ENCODE results near the gene C6orf132.

C6orf132 gene

DNA sequence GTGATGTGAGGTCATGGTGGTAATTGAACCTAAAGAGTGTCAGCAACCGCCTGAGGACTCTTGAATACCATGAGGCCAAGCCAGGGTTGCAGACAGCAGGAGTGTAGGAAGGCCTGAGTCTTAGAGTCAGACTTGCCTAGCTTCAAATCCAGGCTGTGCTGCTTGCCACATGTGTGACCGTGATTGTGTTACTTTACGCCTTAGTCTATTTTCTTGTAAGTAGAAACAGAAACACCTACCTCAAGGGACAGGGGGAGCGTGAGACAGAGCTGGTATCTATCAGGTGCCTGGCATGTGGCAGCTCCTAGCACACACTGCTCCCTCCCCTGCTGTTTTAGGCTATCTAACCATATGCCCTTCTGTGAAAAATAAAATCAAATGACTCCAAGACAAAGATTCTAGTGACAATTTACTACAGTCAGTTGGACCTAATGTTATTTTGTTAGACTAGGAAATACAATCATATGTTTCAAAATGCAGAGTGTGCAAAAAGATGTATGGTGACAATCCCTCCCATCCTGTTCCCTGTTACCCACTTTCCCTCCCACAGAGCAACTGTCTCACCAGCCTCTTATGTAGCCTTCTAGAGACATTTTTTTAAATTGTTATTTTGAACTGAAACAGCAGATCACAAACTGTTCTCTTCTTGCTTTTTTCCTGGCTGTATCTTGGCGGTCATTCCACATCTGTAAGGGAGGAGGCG is 70.4 kb downstream of the C6orf132 start:
- no peak for DNase-seq

DNA sequence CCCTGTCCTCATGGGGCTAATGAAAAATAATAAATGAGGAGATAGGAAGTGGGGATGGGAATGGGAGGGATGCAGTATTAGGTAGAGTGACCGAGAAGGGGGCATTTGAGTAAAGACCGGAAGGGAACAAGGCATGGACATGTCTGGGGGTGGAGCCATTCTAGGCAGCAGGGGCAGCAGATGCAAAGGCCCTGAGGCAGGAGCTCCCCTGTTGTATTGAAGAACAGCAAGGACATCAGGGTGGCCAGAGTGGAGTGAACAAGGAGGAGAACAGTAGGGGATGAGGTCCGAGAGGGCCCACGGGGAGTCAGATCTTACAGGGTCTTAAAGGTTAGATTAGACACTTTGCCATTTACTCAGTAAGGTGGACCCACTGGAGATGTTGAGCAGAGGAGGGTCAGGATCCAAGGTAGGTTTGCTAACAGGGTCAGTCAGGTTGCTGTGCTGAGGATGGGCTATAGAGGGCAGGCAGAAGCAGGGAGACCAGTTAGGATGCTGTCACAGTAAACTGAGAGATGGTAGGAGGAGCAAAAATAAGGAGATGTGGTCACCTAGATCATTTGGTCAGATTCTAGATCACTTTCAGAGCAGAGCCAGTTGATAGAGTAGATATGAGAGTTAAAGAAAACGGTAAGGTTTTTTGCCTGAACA is 73.4 kb downstream of the C6orf132 start:
- no peak for DNase-seq

DNA sequence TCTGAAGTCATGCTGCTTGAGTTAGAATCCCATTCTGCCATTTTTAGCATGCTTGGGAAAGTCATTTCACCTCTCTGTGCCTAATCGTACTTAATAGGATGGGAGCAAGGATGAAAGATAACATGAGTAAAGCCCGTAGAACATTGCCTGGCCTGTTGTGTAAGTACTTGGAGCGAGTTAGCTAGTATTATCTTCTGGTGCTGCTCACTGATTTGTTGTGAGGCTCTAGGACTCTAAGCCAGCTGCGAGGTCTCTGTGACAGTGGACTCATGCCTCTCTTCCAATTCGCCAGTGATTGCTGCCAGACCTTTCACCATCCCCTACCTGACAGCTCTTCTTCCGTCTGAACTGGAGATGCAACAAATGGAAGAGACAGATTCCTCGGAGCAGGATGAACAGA is 74.2 kb downstream of the C6orf132 start:
- DNase-seq: no peak

DNA sequence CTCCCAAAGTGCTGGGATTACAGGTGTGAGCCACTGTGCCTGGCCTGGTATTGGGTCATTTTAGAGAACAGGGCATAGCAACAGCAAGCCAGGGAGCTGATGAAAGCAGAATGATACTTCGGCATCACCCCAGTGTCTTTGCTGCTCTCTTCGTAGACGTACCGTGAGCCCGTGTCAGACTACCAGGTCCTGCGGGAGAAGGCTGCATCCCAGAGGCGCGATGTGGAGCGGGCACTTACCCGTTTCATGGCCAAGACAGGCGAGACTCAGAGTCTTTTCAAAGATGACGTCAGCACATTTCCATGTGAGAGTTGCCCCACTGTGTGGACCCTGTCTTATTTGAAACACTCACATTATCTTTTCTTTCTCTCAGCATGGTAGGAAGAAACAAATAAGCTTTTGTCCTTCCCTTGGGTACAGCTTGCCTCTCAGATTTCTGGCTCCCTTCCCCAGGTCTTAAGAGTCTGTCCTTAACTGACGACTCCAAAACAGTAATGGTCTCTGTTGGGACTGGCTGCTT is 76.2 kb downstream of the C6orf132 start:
- no peak for DNase-seq

DNA sequence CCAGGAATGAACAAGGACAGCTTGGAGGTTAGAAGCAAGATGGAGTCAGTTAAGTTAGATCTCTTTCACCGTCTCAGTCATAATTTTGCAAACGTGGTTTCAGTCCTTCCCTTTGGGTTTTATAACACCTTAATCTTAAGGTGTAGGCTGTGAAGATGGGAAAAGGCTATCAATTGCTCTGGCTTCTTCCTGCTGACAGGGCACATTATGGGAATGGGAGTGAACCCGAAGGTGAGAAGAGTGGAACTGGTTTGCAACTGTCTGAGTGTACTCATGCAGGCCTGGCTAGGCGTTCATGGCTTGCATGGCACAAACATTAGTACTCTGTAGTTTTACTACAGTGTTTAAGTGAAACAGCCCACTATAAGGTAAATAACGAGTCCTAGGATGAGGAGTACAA is 82.7 kb downstream of the C6orf132 start:
- DNase-seq: no peak

DNA sequence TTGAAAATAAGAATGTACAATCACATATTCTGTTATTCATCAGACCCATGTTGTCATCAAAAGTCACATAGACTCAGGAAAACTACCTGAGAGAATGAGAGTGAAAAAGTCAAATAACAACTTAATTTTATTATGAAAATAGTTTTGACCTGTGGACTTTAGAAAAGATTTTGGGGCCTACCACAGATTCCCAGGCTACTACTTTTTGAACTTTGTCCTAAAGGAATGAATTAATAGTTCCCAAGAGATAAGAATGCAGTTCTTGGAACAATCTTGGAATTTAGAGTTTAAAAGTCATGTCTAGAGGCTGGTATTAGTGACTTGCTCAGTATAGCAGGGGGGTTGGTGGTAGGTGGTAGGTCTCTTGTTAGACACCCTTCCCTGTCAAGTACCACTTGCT is 88.8 kb downstream of the C6orf132 start:
- no peak for DNase-seq

DNA sequence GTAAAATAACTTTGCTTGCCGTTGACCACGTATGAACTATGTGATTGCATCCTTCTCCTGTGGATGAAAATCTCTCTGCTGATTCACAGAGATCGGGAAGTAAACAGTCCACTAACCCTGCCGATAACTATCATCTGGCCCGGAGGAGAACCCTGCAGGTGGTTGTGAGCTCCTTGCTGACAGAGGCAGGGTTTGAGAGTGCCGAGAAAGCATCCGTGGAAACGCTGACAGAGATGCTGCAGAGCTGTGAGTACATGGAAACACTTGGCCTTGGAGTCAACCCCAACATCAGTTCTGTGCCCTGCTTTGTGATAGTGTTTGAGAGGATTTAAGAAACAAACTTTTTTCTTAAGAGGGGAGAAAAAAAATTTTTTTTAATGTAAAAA is 91.2 kb downstream of the C6orf132 start:
- DNase-seq: peak; percentile 27
